Neural cell (in vitro differentiated cells): ENCODE data around the gene RAX.

ENCODE experiments used
- EZH2 ChIP-seq: fragments of 200-600, 300-800 bp; shearing (Covaris generic), sonication (generic); IDR thresholded peaks from 2 replicates; pipeline ENCODE4 v1.6.1; 2014; ENCODE audit warnings: antibody characterized with exemption, low read length, borderline replicate concordance, mild to moderate bottlenecking; ENCODE audit not compliant: insufficient read depth, poor library complexity, severe bottlenecking
- POLR2AphosphoS5 ChIP-seq: IDR thresholded peaks from 2 replicates; pipeline ENCODE4 v1.6.1; 2012
- RAD21 ChIP-seq: fragments of 450-650 bp; conservative IDR thresholded peaks from 2 replicates; pipeline ENCODE4 v1.6.1; 2014; ENCODE audit warnings: antibody characterized with exemption, mild to moderate bottlenecking, moderate library complexity
- TAF1 ChIP-seq: IDR thresholded peaks from 2 replicates; pipeline ENCODE4 v1.6.1; 2012; ENCODE audit warnings: low read depth
- TF ChIP-seq, protein P1 (sequence below): fragments of 450-650 bp; IDR thresholded peaks from 2 replicates; pipeline ENCODE4 v1.5.1; 2014; ENCODE audit warnings: antibody characterized with exemption, mild to moderate bottlenecking, moderate library complexity; ENCODE audit not compliant: poor library complexity, severe bottlenecking
- TF ChIP-seq, protein P2 (sequence below): IDR thresholded peaks from 2 replicates; pipeline ENCODE4 v1.6.1; 2012; ENCODE audit warnings: borderline replicate concordance

DNA sequence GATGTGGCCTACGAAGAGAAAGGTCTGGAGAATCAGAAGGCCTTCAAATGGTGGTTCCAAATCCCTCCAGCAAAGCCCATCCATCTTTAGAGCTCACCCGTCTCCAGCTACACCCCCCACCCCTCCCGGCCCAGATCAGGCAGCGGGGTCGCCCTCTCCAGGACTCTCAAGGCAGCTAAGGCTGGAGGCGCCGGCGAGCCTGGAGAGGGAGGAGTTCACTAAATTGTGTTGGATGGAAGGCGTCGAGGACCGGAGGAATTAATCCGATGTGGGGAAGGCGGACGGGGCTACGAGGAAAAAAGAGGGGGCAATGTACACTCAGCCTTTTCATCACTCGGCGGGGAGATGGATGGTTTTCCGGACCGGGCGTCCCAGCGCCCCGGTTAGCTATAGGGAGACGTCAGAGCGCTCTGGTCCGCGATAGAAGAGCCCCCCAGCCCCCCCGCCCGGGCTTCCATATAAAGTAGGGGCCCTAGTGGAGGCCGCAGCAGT is 53.5 kb downstream of the RAX start, which contains the start of gene GRP:
- TF ChIP-seq POLR2AphosphoS5 (no peak), EZH2 (no peak), RAD21 (no peak), TAF1 (no peak)
- TF ChIP-seq, protein P1, sequence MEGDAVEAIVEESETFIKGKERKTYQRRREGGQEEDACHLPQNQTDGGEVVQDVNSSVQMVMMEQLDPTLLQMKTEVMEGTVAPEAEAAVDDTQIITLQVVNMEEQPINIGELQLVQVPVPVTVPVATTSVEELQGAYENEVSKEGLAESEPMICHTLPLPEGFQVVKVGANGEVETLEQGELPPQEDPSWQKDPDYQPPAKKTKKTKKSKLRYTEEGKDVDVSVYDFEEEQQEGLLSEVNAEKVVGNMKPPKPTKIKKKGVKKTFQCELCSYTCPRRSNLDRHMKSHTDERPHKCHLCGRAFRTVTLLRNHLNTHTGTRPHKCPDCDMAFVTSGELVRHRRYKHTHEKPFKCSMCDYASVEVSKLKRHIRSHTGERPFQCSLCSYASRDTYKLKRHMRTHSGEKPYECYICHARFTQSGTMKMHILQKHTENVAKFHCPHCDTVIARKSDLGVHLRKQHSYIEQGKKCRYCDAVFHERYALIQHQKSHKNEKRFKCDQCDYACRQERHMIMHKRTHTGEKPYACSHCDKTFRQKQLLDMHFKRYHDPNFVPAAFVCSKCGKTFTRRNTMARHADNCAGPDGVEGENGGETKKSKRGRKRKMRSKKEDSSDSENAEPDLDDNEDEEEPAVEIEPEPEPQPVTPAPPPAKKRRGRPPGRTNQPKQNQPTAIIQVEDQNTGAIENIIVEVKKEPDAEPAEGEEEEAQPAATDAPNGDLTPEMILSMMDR, result no peak
- TF ChIP-seq, protein P2, sequence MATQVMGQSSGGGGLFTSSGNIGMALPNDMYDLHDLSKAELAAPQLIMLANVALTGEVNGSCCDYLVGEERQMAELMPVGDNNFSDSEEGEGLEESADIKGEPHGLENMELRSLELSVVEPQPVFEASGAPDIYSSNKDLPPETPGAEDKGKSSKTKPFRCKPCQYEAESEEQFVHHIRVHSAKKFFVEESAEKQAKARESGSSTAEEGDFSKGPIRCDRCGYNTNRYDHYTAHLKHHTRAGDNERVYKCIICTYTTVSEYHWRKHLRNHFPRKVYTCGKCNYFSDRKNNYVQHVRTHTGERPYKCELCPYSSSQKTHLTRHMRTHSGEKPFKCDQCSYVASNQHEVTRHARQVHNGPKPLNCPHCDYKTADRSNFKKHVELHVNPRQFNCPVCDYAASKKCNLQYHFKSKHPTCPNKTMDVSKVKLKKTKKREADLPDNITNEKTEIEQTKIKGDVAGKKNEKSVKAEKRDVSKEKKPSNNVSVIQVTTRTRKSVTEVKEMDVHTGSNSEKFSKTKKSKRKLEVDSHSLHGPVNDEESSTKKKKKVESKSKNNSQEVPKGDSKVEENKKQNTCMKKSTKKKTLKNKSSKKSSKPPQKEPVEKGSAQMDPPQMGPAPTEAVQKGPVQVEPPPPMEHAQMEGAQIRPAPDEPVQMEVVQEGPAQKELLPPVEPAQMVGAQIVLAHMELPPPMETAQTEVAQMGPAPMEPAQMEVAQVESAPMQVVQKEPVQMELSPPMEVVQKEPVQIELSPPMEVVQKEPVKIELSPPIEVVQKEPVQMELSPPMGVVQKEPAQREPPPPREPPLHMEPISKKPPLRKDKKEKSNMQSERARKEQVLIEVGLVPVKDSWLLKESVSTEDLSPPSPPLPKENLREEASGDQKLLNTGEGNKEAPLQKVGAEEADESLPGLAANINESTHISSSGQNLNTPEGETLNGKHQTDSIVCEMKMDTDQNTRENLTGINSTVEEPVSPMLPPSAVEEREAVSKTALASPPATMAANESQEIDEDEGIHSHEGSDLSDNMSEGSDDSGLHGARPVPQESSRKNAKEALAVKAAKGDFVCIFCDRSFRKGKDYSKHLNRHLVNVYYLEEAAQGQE, result no peak
